PC-3 (cell line): ENCODE results near the gene OXGR1.

Experiments
- EZH2phosphoT487 ChIP-seq: fragments of 300-600 bp; sonication (generic); IDR thresholded peaks from 2 replicates; pipeline ENCODE4 v1.6.1; 2018; ENCODE audit warnings: mild to moderate bottlenecking, antibody characterized with exemption, low read length, borderline replicate concordance
- TF ChIP-seq, protein P1 (sequence below): fragments of 300-600 bp; sonication (generic); conservative IDR thresholded peaks from 2 replicates; pipeline ENCODE4 v1.5.1; 2017; ENCODE audit warnings: antibody characterized with exemption, low read depth, mild to moderate bottlenecking, low read length

DNA sequence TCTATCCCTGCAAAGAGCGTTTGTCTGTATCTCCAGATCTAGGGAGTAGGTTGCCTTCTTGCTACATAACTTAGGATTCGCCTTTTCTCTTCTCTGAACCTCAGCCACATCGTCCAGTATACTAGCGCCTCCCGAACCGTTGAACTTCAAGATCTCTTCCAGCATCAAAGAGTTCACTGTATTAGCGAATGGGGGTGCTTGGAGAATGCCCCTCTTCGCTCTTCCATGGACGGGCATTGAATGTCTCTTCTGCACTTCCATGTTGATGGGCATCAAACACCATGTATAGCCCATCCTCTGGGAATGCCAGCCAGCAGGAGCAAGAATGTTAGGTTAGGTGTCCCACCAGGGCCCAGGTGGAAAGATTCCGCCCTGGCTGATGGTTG, 575 bp upstream of the OXGR1 start:
- TF ChIP-seq, protein P1, sequence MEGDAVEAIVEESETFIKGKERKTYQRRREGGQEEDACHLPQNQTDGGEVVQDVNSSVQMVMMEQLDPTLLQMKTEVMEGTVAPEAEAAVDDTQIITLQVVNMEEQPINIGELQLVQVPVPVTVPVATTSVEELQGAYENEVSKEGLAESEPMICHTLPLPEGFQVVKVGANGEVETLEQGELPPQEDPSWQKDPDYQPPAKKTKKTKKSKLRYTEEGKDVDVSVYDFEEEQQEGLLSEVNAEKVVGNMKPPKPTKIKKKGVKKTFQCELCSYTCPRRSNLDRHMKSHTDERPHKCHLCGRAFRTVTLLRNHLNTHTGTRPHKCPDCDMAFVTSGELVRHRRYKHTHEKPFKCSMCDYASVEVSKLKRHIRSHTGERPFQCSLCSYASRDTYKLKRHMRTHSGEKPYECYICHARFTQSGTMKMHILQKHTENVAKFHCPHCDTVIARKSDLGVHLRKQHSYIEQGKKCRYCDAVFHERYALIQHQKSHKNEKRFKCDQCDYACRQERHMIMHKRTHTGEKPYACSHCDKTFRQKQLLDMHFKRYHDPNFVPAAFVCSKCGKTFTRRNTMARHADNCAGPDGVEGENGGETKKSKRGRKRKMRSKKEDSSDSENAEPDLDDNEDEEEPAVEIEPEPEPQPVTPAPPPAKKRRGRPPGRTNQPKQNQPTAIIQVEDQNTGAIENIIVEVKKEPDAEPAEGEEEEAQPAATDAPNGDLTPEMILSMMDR = no peak
- no peak for TF ChIP-seq EZH2phosphoT487
